Mammary epithelial cell (primary cell): Measurements from ENCODE around the gene ACSL6.

ENCODE experiments used
- EZH2 ChIP-seq: IDR thresholded peaks from 2 replicates; pipeline ENCODE4 v1.6.1; 2012; ENCODE audit warnings: low read length, inconsistent platforms, borderline replicate concordance
- TF ChIP-seq, protein P1 (sequence below), 2 donors: IDR thresholded peaks in 1 of 2; conservative IDR thresholded peaks in 1 of 2; 2 replicates each; pipeline ENCODE4 v1.5.1; 2011 to 2012; ENCODE audit warnings: inconsistent platforms in 2 of 2, low read length in 2 of 2, mild to moderate bottlenecking in 2 of 2, control low read depth in 1 of 2, low read depth in 1 of 2; ENCODE audit not compliant: insufficient read depth in 1 of 2; ENCODE audit errors: extremely low read depth in 1 of 2

DNA sequence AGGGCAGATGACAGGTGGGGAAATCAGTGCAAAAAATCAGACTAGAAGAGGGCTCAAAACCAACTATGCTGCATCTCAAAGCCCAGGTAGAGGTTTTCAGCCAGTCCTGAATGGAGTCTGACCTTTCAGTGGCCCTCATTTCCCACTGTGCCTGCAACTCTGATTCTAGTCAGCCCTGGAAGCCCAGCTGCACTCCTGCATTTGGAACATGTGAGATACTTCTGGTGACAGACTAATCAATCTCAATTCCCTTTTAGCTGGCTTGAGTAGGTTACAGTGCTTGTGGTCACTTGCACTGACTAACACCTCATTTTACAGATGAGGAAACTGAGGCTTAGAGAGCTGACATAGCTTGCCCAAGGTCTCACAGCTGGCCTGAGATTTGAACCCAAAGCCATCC, 7.9 kb upstream of the ACSL6 start:
- TF ChIP-seq, protein P1, sequence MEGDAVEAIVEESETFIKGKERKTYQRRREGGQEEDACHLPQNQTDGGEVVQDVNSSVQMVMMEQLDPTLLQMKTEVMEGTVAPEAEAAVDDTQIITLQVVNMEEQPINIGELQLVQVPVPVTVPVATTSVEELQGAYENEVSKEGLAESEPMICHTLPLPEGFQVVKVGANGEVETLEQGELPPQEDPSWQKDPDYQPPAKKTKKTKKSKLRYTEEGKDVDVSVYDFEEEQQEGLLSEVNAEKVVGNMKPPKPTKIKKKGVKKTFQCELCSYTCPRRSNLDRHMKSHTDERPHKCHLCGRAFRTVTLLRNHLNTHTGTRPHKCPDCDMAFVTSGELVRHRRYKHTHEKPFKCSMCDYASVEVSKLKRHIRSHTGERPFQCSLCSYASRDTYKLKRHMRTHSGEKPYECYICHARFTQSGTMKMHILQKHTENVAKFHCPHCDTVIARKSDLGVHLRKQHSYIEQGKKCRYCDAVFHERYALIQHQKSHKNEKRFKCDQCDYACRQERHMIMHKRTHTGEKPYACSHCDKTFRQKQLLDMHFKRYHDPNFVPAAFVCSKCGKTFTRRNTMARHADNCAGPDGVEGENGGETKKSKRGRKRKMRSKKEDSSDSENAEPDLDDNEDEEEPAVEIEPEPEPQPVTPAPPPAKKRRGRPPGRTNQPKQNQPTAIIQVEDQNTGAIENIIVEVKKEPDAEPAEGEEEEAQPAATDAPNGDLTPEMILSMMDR (conservative IDR thresholded peaks at IDR 0.05 in 1 of 2, IDR thresholded peaks at IDR 0.05 in 1 of 2; ENCODE audit: extremely low read depth in 1 of 2, insufficient read depth in 1 of 2, low read depth in 1 of 2, low read length in 2 of 2), result no peak
- TF ChIP-seq EZH2, result no peak
